ENCODE measurements around the gene SH3RF2.
"Not testable (repeated sequence)": the region's sequence is repeated elsewhere in the genome, so short reads cannot be mapped to it uniquely, and the experiment has no call there.

Gene SH3RF2

GRCh38 chr5:146091881-146092280 lies 155.5 kb downstream of the SH3RF2 start:
- no peak for FAIRE-seq

GRCh38 chr5:146098047-146098446 lies 161.7 kb downstream of the SH3RF2 start:
- FAIRE-seq: no peak

- no peak for FAIRE-seq
These were observed 165.3 kb downstream of the SH3RF2 start for GRCh38 chr5:146101646-146102045.

- FAIRE-seq: no peak
These were observed 167.2 kb downstream of the SH3RF2 start for GRCh38 chr5:146103594-146103993.

- no peak for FAIRE-seq
These were observed 169.1 kb downstream of the SH3RF2 start, which contains the start of gene PLAC8L1 for GRCh38 chr5:146105477-146105876. Gene PLAC8L1, minus strand, starts transcription at chr5:146105577. Its CDS starts 1,266 bp downstream, at chr5:146104311.

DNA sequence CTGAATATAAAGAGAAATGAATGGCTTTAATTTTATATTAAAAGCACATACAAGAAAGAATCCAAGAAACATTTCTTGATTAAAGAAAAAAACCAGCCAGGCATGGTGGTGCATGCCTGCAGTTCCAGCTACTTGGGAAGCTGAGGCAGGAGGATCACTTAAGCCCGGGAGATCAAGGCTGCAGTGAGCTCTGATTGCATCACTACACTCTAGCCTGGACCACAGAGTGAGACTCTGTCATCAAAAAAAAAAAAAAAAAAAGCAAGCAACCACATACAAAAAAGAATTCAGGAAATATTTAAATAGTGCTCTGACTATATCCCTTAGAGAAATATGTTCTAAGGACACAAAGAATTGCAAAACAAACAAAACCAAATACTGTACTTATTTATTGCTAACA lies 171.5 kb downstream of the SH3RF2 start:
- FAIRE-seq: no peak

DNA sequence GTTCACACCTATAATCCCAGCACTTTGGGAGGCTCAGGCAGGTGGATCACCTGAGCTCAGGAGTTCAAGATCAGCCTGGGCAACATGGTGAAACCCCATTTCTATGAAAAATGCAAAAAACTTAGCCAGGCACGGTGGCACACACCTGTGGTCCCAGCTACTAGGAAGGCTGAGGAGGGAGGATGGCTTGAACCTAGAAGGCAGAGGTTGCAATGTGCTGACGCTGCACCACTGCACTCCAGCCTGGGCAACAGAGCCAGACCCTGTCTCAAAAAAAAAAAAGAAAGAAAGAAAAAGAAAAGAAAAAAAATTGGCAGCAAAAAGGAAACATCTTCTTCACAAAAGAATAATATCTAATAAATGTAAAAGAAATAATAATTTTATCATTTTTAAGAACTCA lies 172.5 kb downstream of the SH3RF2 start:
- not testable (repeated sequence) for FAIRE-seq

- FAIRE-seq: no peak
These were observed 173.0 kb downstream of the SH3RF2 start for GRCh38 chr5:146109379-146109778.

- no peak for FAIRE-seq
These were observed 175.0 kb downstream of the SH3RF2 start for GRCh38 chr5:146111409-146111808.

GRCh38 chr5:146112476-146112875 lies 176.1 kb downstream of the SH3RF2 start:
- no peak for FAIRE-seq
